DLD1 (cell line): ENCODE results near the gene TLL1.

Experiments used
- in situ Hi-C: cut with HindIII; loops from 2 replicates; pipeline ENCODE4 v1.10.0; 2017; ENCODE audit warnings: low sequenced_read_pairs

TLL1 gene

GRCh38 chr4:166043801-166044200, 170.8 kb downstream of the TLL1 start:
- in situ Hi-C loops, result no loop called here

DNA sequence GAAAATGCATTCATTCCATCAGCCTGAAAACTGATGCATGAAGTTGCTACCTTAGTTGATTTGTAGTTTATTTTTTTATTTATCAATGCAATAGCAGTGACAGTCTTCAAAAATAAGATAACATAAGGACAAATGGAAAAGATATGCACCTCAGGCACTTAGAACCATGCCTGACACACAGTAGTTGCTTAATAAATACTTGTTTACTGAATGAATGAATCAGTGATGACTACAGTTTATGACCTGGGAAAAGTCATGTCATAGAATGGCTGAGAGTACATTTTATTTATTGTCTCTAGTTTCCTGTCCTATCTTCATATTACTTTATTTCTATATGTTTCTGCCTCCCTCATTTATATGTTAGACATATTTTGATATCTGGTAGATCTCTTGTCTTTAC, 171.8 kb downstream of the TLL1 start:
- in situ Hi-C loops, result no loop called here

GRCh38 chr4:166045457-166045856, 172.4 kb downstream of the TLL1 start:
- in situ Hi-C loops, result no loop called here

GRCh38 chr4:166049036-166049435, 176.0 kb downstream of the TLL1 start:
- in situ Hi-C loops, result no loop called here

- in situ Hi-C loops, result no loop called here
Measured at GRCh38 chr4:166064721-166065120, 191.7 kb downstream of the TLL1 start.

GRCh38 chr4:166065324-166065723, 192.3 kb downstream of the TLL1 start:
- in situ Hi-C loops, result no loop called here

DNA sequence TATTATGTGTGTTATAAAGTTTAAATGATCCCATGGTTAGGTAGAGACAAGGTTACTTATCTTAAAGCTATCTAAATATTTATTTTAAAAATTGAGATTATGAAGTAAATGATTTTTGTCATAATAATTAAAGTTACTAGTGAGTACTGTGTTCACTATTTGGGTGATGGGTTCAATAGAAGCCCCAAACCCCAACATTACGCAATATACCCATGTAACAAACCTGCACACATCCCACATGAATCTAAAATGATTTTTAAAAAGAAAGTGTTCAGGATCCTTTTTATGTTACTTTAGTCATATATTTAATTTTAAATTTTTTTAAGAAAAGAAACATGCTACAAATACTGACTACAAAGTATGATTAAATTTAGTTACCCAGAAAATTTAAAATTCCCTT, 193.9 kb downstream of the TLL1 start:
- in situ Hi-C loops, result no loop called here

- in situ Hi-C loops, result no loop called here
Measured at GRCh38 chr4:166067915-166068314, 194.9 kb downstream of the TLL1 start.

GRCh38 chr4:166073783-166074182, 200.7 kb downstream of the TLL1 start:
- in situ Hi-C loops, result no loop called here

DNA sequence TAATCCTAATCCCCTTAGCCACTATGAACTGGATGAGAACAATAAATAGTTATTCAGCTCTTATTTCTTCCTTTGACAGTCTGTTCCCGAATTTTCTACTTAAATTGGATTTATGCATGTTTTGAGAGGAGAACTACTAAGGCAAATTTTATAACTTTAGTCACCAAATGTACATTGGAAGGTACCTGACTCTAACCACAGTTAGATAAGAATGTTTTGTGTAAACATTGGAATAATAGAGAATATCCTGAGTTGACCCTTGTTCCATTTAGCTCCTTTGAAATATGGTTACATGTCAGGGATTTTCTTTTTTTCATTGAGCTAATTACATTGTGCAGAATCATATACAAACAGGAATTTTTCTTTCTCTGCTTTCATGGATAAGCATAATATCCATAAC, 202.6 kb downstream of the TLL1 start:
- in situ Hi-C loops, result no loop called here

DNA sequence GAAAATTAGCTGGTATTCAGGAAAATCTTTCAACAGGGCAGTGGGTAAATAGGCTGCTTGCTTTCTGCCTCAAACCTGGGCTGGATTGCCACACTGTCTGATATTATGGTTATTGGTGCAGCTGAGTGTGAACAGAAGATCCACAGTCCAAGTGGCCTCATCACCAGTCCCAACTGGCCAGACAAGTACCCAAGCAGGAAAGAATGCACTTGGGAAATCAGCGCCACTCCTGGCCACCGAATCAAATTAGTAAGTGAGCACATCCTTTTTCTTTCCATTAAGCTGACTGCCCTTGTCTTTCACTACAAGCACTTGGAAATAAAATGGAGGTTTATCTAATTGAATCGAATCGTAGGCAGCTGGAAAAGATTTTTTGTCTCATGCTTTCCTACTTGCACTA, 204.7 kb downstream of the TLL1 start:
- in situ Hi-C loops, result no loop called here

- in situ Hi-C loops, result no loop called here
Measured at GRCh38 chr4:166078383-166078782, 205.3 kb downstream of the TLL1 start.

- in situ Hi-C loops, result no loop called here
Measured at GRCh38 chr4:166078955-166079354, 205.9 kb downstream of the TLL1 start.

DNA sequence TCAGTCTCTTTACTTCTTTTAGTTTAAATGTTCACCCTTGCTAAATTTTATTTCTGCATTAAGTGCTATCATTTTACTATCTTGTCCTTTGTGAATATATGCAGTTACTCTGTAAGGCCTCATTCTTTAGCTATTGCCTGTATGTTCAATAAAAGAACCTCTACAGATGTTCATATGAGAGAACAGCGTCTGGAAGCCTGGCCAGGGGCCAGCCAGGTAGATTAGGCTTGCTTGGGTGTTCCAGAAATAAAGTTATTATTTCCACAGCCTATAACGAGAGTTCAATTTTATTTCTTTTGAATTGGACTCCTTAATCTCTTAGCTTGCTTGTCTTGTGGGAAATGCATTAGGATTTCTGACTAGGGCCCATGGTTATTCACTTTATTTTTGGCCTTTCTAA, 214.5 kb downstream of the TLL1 start:
- in situ Hi-C loops, result no loop called here

DNA sequence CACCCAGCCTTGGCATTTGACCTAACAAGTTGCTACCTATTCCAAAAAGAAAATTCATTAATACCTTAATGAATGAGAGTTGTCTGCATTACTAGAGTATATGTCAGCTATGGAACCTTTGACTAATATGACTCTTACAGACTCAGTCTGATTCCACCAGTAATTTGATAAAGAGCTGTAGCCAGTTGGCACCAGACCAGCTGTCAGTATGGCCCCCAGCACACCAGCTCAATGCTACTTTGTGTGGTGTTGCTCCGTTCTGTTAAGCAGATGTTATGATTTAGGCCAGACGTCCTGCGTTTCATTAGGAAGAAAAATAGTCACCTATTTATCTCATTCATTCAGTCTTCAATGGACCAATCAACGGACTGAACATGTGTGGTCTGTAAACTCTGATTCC, 215.5 kb downstream of the TLL1 start:
- in situ Hi-C loops, result no loop called here

DNA sequence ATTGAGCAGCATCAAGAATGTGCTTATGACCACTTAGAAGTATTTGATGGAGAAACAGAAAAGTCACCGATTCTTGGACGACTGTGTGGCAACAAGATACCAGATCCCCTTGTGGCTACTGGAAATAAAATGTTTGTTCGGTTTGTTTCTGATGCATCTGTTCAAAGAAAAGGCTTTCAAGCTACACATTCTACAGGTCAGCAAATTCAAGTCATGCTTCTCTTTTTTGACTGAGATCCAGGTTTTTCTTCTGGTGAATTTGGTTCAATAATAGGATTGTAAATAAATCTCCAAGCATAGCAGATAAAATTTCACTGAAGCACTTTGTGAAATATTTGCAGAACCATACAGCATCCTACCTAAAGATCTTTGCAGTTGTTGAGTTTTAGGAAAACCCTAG, 218.1 kb downstream of the TLL1 start:
- in situ Hi-C loops, result no loop called here

- in situ Hi-C loops, result no loop called here
Measured at GRCh38 chr4:166091912-166092510, 219.0 kb downstream of the TLL1 start.

DNA sequence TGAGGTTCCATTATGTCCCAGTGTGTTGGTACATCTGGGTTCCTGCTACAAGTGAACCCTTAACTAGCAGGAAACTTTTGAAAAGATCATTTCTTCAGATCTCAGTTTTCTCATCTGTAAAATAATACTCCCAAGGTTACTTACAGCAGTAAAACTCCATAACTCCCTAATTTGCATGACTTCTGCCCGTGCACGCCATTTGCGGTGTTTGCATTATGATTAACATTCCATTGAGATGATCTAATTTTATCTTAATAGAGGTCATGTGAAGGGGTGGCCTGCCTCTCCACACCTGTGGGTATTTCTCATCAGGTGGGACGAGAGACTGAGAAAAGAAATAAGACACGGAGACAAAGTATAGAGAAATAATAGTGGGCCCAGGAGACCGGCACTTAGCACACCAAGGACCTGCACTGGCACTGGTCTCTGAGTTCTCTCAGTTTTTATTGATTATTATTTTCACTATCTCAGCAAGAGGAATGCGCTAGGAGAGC, 219.8 kb downstream of the TLL1 start:
- in situ Hi-C loops, result no loop called here

DNA sequence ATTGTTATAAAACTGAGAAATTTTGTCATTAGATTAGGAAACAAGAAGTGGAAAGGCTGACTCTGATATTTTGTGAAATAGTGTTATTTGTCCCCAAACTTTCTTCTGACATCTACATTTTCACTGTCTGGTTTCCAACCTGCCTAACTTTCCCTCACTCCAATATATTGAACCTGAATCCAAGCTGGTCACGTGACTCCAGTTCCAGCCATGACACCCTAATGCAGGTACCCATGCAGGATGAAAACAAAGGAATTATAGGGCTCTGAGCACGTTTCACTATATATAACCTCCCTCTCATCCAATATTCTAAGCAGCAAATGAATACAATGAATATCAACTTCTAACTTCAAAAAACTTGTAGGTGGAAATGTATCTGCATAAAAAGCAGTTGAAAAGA, 231.6 kb downstream of the TLL1 start:
- in situ Hi-C loops, result no loop called here

- in situ Hi-C loops, result no loop called here
Measured at GRCh38 chr4:166121897-166122296, 248.9 kb downstream of the TLL1 start.

DNA sequence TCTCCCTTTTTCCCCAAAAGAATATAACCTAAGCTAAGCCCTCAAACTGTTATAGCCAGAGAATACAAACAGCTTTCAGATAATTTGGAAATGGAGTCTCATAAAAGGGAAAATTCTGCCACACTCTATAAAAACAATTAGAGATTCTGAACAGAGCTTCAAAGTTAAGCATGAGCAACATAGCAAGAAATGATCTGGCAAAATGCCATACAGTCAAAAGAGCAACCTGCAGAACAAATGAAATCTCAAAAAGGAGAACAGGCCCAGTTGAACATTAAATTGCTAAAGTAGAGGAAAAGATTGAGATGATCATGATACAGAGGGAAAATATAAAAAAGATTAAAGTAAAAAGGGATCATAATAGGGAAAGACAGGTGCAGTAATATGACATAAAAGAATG, 250.5 kb downstream of the TLL1 start:
- in situ Hi-C loops, result no loop called here

- in situ Hi-C loops, result no loop called here
Measured at GRCh38 chr4:166128403-166128802, 255.4 kb downstream of the TLL1 start.

DNA sequence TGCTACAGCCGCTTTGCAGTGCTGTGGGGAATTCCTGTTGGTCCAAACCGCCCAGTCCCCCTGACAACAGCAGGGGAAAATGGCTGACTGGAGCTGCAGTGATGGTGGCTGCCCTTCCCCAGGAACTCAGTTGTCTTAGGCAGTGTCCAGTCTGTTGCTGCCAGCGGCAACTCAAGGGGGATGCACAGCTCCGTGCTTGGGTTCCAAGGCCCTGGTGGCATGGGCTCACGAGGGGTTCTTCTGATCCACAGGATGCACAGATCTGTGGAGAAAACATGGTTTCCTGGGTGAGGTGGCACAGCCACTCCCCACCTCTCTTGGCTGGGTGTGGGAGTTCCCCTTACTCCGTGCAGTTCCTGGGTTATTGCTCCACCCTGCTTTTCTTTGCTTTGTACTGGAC, 261.2 kb downstream of the TLL1 start:
- in situ Hi-C loops, result no loop called here
